ENCODE data around the gene OCA2. TPM values are rescaled to one million over a fixed set of nuclear protein-coding genes. Genes with fewer than 3 reads are reported as not detected.

Gene OCA2
- total and polyA plus RNA-seq, 4 experiments from 2014 or later = not detected

DNA sequence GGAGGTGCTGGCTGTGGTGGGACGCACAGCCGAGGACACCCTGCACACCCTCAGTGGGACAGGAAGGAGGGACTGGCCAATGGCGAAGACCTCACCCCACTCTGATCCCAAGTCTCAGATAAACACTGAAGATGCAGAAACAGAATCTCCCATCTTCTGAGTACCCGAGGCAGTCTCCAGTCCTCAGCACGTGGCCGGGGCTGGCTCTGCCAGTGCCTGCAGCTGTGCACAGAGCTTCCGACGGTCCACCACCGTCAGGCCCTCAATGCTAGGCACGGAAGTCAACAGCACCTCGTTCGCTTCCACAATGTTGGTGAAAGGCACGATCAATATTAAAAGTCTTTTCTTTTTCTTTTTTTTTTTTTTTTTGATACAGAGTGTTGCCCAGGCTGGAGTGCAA is 16.8 kb upstream of the OCA2 start:
- Histone ChIP-seq H3K4me3 (ENCODE audit: low read length in 2 of 2) (no peak overlapping the region), H3K4me1 (ENCODE audit: insufficient read depth, low read length) (no peaks in the 10 kb centered on the region), H3K9me3 (ENCODE audit: control insufficient read depth in 1 of 2, low read length in 2 of 2) (no peaks in the 10 kb centered on the region), H3K27me3 (ENCODE audit: insufficient read depth, low read length) (no peaks in the 10 kb centered on the region), H3K36me3 (ENCODE audit: insufficient read depth, low read length) (peaks cover 33% of the 10 kb centered on the region), H3K27ac (ENCODE audit: low read depth, low read length) (no peak overlapping the region)
- POLR2A ChIA-PET (ENCODE audit: partially characterized antibody) = interaction anchor here (0.8 to 1.2 kb wide), 3 partner anchors 9 to 30 kb away, joined by 3 read pairs; no protein-coding TSS in a partner anchor
- peak overlapping the region in 1 of 7 donors; percentile 55 for H3K27ac Mint-ChIP-seq
- peaks cover 0 to 2% (median 0%) of the 10 kb centered on the region in 8 donors for H3K9me3 Mint-ChIP-seq
- CTCF ChIA-PET (ENCODE audit: partially characterized antibody) = interaction anchor here (0.9 to 1.9 kb wide), 3 partner anchors 9 to 13 kb away, joined by 3 to 6 read pairs (median 3); no protein-coding TSS in a partner anchor
- H3K36me3 Mint-ChIP-seq = peaks cover 46 to 65% of the 10 kb centered on the region in 2 donors
- no peaks in the 10 kb centered on the region for H3K27me3 Mint-ChIP-seq
- DNase-seq = no peak
- peaks cover 0 to 3% (median 0%) of the 10 kb centered on the region in 4 donors for H3K4me1 Mint-ChIP-seq
- no peak overlapping the region for H3K4me3 Mint-ChIP-seq
- intact Hi-C loops (cut with micrococcal nuclease) = no loop called here

DNA sequence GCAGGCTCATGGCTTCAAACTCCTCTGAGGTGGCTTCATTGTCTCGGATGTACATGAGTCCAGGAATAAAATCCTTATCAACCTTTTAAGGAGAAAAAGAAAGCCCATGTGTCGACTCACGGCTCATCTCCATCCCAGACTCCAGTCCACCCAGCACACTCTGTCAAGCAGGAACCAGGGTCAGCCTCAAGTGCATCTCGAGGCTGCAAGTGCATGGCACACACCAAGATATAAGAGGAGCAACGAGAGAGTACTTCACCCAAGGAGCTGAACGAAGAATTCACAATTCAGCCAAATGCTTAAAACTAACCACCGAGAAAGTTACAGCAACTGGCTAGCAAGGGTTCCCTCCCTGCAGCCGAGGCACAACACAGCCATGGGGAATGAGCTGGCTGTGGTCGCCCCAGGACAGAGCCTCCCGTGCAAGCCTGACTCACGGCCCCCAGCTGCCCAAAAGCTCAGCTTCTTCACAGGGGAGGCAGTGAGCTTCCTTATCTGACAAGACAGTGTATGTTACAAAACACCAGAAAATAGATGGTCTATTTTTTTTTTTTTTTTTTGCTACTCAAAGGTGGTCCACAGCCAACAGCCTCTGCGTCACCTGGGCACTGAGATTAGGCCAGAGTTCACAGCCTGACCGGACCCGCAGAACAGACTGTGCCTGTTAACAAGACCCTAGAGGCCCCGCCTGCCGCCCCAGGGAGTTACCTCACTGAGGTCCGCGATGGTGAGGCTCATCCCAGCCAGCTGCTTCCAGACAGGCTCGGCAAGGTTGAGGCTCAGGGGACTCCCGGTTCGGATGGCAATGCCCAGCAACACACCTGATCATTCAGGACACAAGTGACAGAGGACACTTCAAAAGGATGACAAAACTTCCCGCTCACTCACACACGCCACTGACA is 15.9 kb upstream of the OCA2 start:
- no peak overlapping the region for H3K4me3 ChIP-seq (ENCODE audit: low read length in 2 of 2)
- no peak overlapping the region for H3K27ac ChIP-seq (ENCODE audit: low read depth, low read length)
- H3K4me1 ChIP-seq (ENCODE audit: insufficient read depth, low read length) = no peaks in the 10 kb centered on the region
- H3K36me3 ChIP-seq (ENCODE audit: insufficient read depth, low read length) = peaks cover 30% of the 10 kb centered on the region
- ChIA-PET CTCF (ENCODE audit: partially characterized antibody) (interaction anchor here (0.9 to 1.1 kb wide), 4 partner anchors 8 to 12 kb away, joined by 3 to 5 read pairs (median 4); no protein-coding TSS in a partner anchor), POLR2A (ENCODE audit: partially characterized antibody) (interaction anchor here (0.8 to 1.2 kb wide), 2 partner anchors 8 to 18 kb away, joined by 3 read pairs; no protein-coding TSS in a partner anchor)
- Mint-ChIP-seq H3K4me3 (no peak overlapping the region), H3K27me3 (no peaks in the 10 kb centered on the region), H3K36me3 (peaks cover 37 to 56% of the 10 kb centered on the region in 2 donors), H3K27ac (peak overlapping the region in 1 of 7 donors; percentile 55), H3K9me3 (peaks cover 0 to 2% (median 0%) of the 10 kb centered on the region in 8 donors), H3K4me1 (no peaks in the 10 kb centered on the region)
- no peaks in the 10 kb centered on the region for H3K27me3 ChIP-seq (ENCODE audit: insufficient read depth, low read length)
- H3K9me3 ChIP-seq (ENCODE audit: control insufficient read depth in 1 of 2, low read length in 2 of 2) = no peaks in the 10 kb centered on the region
- intact Hi-C loops (cut with micrococcal nuclease) = no loop called here
- DNase-seq = peak in 1 of 5 donors; percentile 24

DNA sequence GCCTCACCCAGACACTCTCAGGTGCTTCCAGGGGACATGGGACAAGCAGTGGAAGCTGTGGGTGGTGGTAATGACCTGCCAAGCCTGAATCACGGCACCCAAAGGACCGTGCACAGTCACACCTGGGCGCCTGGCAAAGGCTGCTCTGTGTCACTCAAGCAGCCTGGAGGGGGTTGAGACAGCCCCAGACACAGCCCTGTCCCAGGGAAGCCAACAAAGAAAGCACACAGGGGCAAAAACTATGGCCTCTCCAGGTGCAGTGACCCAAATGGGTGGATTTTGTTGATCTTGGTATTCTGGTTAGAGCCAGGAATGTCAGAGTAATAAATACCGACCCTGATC is 15.0 kb upstream of the OCA2 start:
- Histone ChIP-seq H3K27ac (ENCODE audit: low read depth, low read length) (no peak overlapping the region), H3K36me3 (ENCODE audit: insufficient read depth, low read length) (peaks cover 30% of the 10 kb centered on the region), H3K9me3 (ENCODE audit: control insufficient read depth in 1 of 2, low read length in 2 of 2) (no peaks in the 10 kb centered on the region), H3K4me3 (ENCODE audit: low read length in 2 of 2) (no peak overlapping the region), H3K4me1 (ENCODE audit: insufficient read depth, low read length) (no peaks in the 10 kb centered on the region), H3K27me3 (ENCODE audit: insufficient read depth, low read length) (no peaks in the 10 kb centered on the region)
- no peak overlapping the region for H3K27ac Mint-ChIP-seq
- ChIA-PET POLR2A (ENCODE audit: partially characterized antibody) (no interaction called here), CTCF (ENCODE audit: partially characterized antibody) (interaction anchor here (1.2 kb wide), 1 partner anchor 12 kb away, joined by 3 read pairs; no protein-coding TSS in a partner anchor)
- DNase-seq = no peak
- H3K4me1 Mint-ChIP-seq = no peaks in the 10 kb centered on the region
- H3K27me3 Mint-ChIP-seq = no peaks in the 10 kb centered on the region
- peaks cover 0 to 2% (median 0%) of the 10 kb centered on the region in 8 donors for H3K9me3 Mint-ChIP-seq
- intact Hi-C loops (cut with micrococcal nuclease) = no loop called here
- no peak overlapping the region for H3K4me3 Mint-ChIP-seq
- H3K36me3 Mint-ChIP-seq = peaks cover 36 to 52% of the 10 kb centered on the region in 2 donors

DNA sequence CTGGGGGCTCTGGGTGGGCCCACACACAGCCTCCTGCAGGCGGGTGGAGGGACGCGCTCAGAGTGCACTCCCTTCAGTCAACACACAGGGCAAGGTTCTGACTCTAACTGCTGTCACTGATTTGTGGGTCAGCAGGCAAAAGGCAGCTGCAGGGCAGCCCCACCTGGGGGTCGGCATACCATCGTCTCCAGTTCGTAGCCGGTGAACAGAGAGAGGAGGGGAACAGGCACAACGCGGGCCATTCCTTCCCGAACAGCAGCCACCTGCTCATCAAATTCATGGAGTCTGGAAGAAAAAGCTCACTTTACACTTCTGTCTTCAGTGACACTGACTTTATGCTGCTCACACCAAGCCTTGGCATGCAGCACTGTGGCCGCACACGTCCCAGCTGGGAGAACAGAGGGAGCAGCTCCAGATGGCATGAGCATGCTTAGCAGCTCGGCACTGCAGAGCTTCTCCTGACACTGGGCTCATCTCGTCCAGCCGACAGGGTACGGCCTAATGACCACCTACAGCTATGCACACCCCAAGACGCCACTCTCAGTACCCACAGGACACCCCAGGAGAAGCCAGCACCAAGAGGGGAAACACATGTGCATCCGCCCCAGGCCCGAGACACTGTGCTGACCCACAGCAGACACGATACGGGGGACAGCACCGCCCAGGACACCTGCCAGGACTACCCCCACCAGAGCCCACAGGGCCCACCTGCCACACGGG is 14.4 kb upstream of the OCA2 start:
- CTCF ChIA-PET (ENCODE audit: partially characterized antibody) = interaction anchor here (1.2 kb wide), 1 partner anchor 13 kb away, joined by 3 read pairs; no protein-coding TSS in a partner anchor

DNA sequence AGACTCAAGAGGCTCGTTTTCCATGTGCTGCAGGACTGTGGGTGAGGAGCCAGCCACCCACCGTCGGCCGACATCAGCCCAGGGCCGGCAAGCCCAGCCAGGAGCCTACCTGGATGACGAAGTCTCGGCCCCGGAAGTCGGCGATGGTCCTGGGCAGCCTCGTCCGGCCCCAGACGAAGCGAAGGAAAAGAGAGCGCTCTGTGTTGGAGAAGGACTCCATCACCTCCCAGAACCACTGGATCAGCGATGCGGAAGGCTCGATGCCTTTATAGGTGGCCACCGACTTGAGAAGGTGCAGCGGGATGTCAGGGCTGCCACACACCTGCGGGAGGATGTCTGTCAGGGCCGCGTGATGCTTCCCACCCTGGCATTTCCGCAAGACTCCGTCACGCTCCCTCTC is 13.8 kb upstream of the OCA2 start:
- peaks cover 2% of the 10 kb centered on the region for H3K4me1 ChIP-seq (ENCODE audit: insufficient read depth, low read length)
- Mint-ChIP-seq H3K27me3 (no peaks in the 10 kb centered on the region), H3K27ac (no peak overlapping the region), H3K36me3 (peaks cover 32 to 48% of the 10 kb centered on the region in 2 donors), H3K4me3 (no peak overlapping the region), H3K9me3 (peaks cover 0 to 2% (median 0%) of the 10 kb centered on the region in 8 donors), H3K4me1 (peaks cover under 1 to 2% (median 1%) of the 10 kb centered on the region in 4 donors)
- POLR2A ChIA-PET (ENCODE audit: partially characterized antibody) = no interaction called here
- H3K36me3 ChIP-seq (ENCODE audit: insufficient read depth, low read length) = peaks cover 30% of the 10 kb centered on the region
- H3K27ac ChIP-seq (ENCODE audit: low read depth, low read length) = no peak overlapping the region
- intact Hi-C loops (cut with micrococcal nuclease) = no loop called here
- no peaks in the 10 kb centered on the region for H3K27me3 ChIP-seq (ENCODE audit: insufficient read depth, low read length)
- CTCF ChIA-PET (ENCODE audit: partially characterized antibody) = interaction anchor here (1.2 kb wide), 1 partner anchor 13 kb away, joined by 3 read pairs; no protein-coding TSS in a partner anchor
- DNase-seq = no peak
- no peak overlapping the region for H3K4me3 ChIP-seq (ENCODE audit: low read length in 2 of 2)
- H3K9me3 ChIP-seq (ENCODE audit: control insufficient read depth in 1 of 2, low read length in 2 of 2) = no peaks in the 10 kb centered on the region

More for the DNA sequence above, 14.4 kb upstream of the OCA2 start:
- no peaks in the 10 kb centered on the region for H3K4me1 Mint-ChIP-seq
- DNase-seq = no peak
- no peaks in the 10 kb centered on the region for H3K27me3 Mint-ChIP-seq
- Histone ChIP-seq H3K4me1 (ENCODE audit: insufficient read depth, low read length) (no peaks in the 10 kb centered on the region), H3K9me3 (ENCODE audit: control insufficient read depth in 1 of 2, low read length in 2 of 2) (no peaks in the 10 kb centered on the region), H3K4me3 (ENCODE audit: low read length in 2 of 2) (no peak overlapping the region), H3K27ac (ENCODE audit: low read depth, low read length) (no peak overlapping the region), H3K36me3 (ENCODE audit: insufficient read depth, low read length) (peaks cover 30% of the 10 kb centered on the region), H3K27me3 (ENCODE audit: insufficient read depth, low read length) (no peaks in the 10 kb centered on the region)
- intact Hi-C loops (cut with micrococcal nuclease) = no loop called here
- H3K27ac Mint-ChIP-seq = no peak overlapping the region
- H3K9me3 Mint-ChIP-seq = peaks cover 0 to 2% (median 0%) of the 10 kb centered on the region in 8 donors
- H3K36me3 Mint-ChIP-seq = peaks cover 34 to 50% of the 10 kb centered on the region in 2 donors
- H3K4me3 Mint-ChIP-seq = no peak overlapping the region
- POLR2A ChIA-PET (ENCODE audit: partially characterized antibody) = no interaction called here

DNA sequence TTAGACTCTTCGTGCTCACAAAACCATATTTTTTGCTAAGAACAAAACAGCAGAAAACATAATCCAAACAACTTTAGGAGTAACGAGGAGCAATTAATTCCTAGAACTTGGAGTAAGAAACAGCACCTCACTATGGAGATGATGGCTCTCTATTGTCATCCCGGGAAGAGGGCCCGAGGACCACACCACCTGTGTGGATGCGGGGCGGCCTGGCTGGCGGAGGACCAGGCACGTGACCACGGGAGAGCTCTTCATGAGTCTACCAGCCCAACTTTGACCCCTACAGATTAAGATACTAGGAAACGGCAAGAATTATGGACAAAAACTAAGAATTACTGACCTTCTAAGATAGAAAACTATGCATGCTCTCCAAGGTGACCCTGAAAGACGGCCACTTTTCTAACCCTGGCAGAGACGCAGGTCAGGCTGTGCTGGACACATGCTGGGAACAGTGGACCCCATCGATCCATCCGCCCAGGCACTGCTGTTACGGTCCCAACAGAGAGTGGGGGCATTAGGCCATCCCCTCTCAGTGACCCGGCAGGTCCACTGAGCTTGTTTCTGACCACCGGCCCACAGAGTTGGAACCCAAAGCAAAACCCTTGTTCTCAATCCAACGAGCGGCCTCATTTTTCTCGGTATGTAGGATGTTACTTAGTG is 13.1 kb upstream of the OCA2 start:
- H3K27me3 Mint-ChIP-seq = no peaks in the 10 kb centered on the region
- Histone ChIP-seq H3K4me1 (ENCODE audit: insufficient read depth, low read length) (peaks cover 5% of the 10 kb centered on the region), H3K9me3 (ENCODE audit: control insufficient read depth in 1 of 2, low read length in 2 of 2) (no peaks in the 10 kb centered on the region), H3K27me3 (ENCODE audit: insufficient read depth, low read length) (no peaks in the 10 kb centered on the region), H3K36me3 (ENCODE audit: insufficient read depth, low read length) (peaks cover 26% of the 10 kb centered on the region), H3K4me3 (ENCODE audit: low read length in 2 of 2) (no peak overlapping the region), H3K27ac (ENCODE audit: low read depth, low read length) (no peak overlapping the region)
- DNase-seq = no peak
- no peaks in the 10 kb centered on the region for H3K9me3 Mint-ChIP-seq
- intact Hi-C loops (cut with micrococcal nuclease) = no loop called here
- ChIA-PET POLR2A (ENCODE audit: partially characterized antibody) (no interaction called here), CTCF (ENCODE audit: partially characterized antibody) (no interaction called here)
- peaks cover 27 to 41% of the 10 kb centered on the region in 2 donors for H3K36me3 Mint-ChIP-seq
- no peak overlapping the region for H3K4me3 Mint-ChIP-seq
- no peak overlapping the region for H3K27ac Mint-ChIP-seq
- peaks cover 3 to 5% (median 4%) of the 10 kb centered on the region in 4 donors for H3K4me1 Mint-ChIP-seq
